Right ventricle myocardium inferior (tissue), 1 donor: ENCODE data around the gene CEP68. TPM values are rescaled to one million over a fixed set of nuclear protein-coding genes. Genes with fewer than 3 reads are reported as not detected.
"Not testable (repeated sequence)": the region's sequence is repeated elsewhere in the genome, so short reads cannot be mapped to it uniquely, and the experiment has no call there.

Experiments used
- ATAC-seq: fragments of 200-7000 bp; cut with Tn5 transposase; one replicate; pipeline ENCODE4 v1.9.1; 2020; ENCODE audit warnings: mild to moderate bottlenecking, moderate library complexity
- DNase-seq: peaks from one replicate; pipeline ENCODE4 v3.0.0; 2021; ENCODE audit errors: missing footprints
- intact Hi-C: fragments of 100-400 bp; cut with DNase I; formaldehyde crosslinking; loops from one replicate; pipeline ENCODE4 v1.11.0; 2022
- total RNA-seq: library from RNA; stranded (reverse); fragmentation: NEBNext Ultra II Directional; extraction: Animal tissue kit (Norgen Biotek cat#: 25700); gene quantifications from one replicate; pipeline ENCODE4 v1.2.1, GENCODE V29; 2021
- donor health status: DM: no; HTN: yes; CAD: no; lungs with severe emphysema.

The CEP68 gene
- total RNA-seq, 1 donor from 2014 or later: 19.7 TPM

- intact Hi-C loops: no loop called here
- no peak for ATAC-seq
- no peak for DNase-seq
Observed at GRCh38 chr2:65027616-65028244, 28.5 kb upstream of the CEP68 start.

- intact Hi-C loops: no loop called here
- ATAC-seq (no peak), DNase-seq (no peak)
Observed at GRCh38 chr2:65030476-65031332, 25.5 kb upstream of the CEP68 start.

GRCh38 chr2:65031341-65032018, 24.7 kb upstream of the CEP68 start:
- intact Hi-C loops: no loop called here
- ATAC-seq (no peak), DNase-seq (no peak)

GRCh38 chr2:65032019-65032975, 23.9 kb upstream of the CEP68 start:
- no peak for DNase-seq
- intact Hi-C loops: no loop called here
- peak; percentile 16 for ATAC-seq

- DNase-seq (no peak), ATAC-seq (no peak)
- intact Hi-C loops: no loop called here
Observed at GRCh38 chr2:65033178-65033577, 23.0 kb upstream of the CEP68 start.

GRCh38 chr2:65033667-65034066, 22.5 kb upstream of the CEP68 start:
- intact Hi-C loops, ATAC-seq, DNase-seq: not testable (repeated sequence)

GRCh38 chr2:65035351-65035943, 20.8 kb upstream of the CEP68 start:
- ATAC-seq (no peak), DNase-seq (no peak)
- intact Hi-C loops: no loop called here

GRCh38 chr2:65037178-65037577, 19.0 kb upstream of the CEP68 start:
- ATAC-seq (no peak), DNase-seq (no peak)
- intact Hi-C loops: no loop called here

- no peak for ATAC-seq
- intact Hi-C loops: loop anchor here (1.0 kb wide), 2 partner anchors 50 to 122 kb away; partner anchors contain the start of gene SLC1A4
Observed at GRCh38 chr2:65039640-65040039, 16.6 kb upstream of the CEP68 start.

GRCh38 chr2:65040400-65041261, 15.6 kb upstream of the CEP68 start:
- ATAC-seq (peak; percentile 98), DNase-seq (peak; percentile 87)
- intact Hi-C loops: loop anchor here (1.0 kb wide), 2 partner anchors 51 to 123 kb away; partner anchors contain the start of gene SLC1A4

More at GRCh38 chr2:65039640-65040039, 16.6 kb upstream of the CEP68 start:
- no peak for DNase-seq

- intact Hi-C loops: no loop called here
- ATAC-seq: no peak
- DNase-seq: no peak
Observed at GRCh38 chr2:65043001-65043400, 13.2 kb upstream of the CEP68 start.

GRCh38 chr2:65044097-65044735, 12.0 kb upstream of the CEP68 start:
- ATAC-seq: no peak
- intact Hi-C loops: no loop called here
- DNase-seq: no peak

- intact Hi-C loops: no loop called here
- ATAC-seq (no peak), DNase-seq (no peak)
Observed at GRCh38 chr2:65045651-65046050, 10.6 kb upstream of the CEP68 start.

GRCh38 chr2:65046633-65047407, 9.4 kb upstream of the CEP68 start:
- DNase-seq (no peak), ATAC-seq (peak; percentile 97)
- intact Hi-C loops: no loop called here

GRCh38 chr2:65049010-65049639, 7.1 kb upstream of the CEP68 start:
- DNase-seq (no peak), ATAC-seq (no peak)
- intact Hi-C loops: no loop called here

GRCh38 chr2:65050931-65051330, 5.3 kb upstream of the CEP68 start:
- intact Hi-C loops: no loop called here
- no peak for ATAC-seq

More at GRCh38 chr2:65050931-65051330, 5.3 kb upstream of the CEP68 start:
- no peak for DNase-seq
